Tibial nerve (tissue), 3 donors: Measurements from ENCODE around the gene ITGB7.

ENCODE experiments used
- POLR2A ChIP-seq, 2 donors: fragments of 450-650 bp; IDR thresholded peaks; one replicate each; pipeline ENCODE4 v1.6.1; 2017; ENCODE audit warnings: antibody characterized with exemption in 2 of 2, mild to moderate bottlenecking in 2 of 2, moderate library complexity in 2 of 2
- TF ChIP-seq, protein P1 (sequence below), 5 experiments: fragments of 200-600 bp in 3 of 5; fragments of 450-650 bp in 2 of 5; sonication (generic) in 3 of 5; IDR thresholded peaks; one replicate each; pipeline ENCODE4 v1.5.1; 2016 to 2019; ENCODE audit warnings: antibody characterized with exemption in 5 of 5, mild to moderate bottlenecking in 3 of 5, moderate library complexity in 2 of 5

DNA sequence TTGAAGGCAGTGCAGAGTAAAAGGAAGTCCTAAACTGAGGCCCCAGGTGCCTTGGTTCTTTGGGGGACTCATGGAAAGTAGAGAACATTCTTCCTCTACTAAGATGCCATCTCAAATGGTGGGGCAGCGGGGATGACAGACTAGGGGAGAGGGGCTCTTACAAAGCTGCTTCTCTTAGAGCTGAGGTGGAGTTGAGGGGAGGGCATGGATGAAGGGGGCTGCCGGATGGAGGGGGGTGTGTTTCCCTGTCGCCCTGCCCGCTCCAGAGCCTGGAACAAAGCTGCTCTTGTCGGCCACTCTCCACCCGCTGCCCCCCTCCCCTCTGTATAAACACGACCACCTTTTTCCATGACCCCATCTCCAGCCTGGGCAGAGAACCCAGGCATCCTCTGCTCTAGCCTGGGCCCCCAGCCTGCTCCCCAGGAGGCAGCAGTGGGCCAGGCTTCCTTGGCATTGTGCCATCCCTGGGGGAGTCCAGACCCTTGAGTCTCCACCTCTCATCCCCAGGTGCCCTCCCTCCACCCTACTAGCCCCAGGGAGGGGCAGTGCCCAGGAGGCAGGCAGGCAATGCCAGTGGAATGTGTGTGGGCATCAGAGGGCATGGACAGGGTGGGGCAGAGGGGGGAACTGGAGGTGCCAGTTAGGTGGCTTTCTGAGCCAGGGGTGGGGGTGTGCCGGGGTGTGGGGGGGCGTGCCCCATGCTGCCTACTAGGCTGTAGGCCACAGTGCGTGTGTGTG, 23.2 kb upstream of the ITGB7 start:
- TF ChIP-seq, protein P1, sequence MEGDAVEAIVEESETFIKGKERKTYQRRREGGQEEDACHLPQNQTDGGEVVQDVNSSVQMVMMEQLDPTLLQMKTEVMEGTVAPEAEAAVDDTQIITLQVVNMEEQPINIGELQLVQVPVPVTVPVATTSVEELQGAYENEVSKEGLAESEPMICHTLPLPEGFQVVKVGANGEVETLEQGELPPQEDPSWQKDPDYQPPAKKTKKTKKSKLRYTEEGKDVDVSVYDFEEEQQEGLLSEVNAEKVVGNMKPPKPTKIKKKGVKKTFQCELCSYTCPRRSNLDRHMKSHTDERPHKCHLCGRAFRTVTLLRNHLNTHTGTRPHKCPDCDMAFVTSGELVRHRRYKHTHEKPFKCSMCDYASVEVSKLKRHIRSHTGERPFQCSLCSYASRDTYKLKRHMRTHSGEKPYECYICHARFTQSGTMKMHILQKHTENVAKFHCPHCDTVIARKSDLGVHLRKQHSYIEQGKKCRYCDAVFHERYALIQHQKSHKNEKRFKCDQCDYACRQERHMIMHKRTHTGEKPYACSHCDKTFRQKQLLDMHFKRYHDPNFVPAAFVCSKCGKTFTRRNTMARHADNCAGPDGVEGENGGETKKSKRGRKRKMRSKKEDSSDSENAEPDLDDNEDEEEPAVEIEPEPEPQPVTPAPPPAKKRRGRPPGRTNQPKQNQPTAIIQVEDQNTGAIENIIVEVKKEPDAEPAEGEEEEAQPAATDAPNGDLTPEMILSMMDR (IDR thresholded peaks at IDR 0.05), result no peak
- TF ChIP-seq POLR2A (IDR thresholded peaks at IDR 0.05), result no peak
